ENCODE data around the gene RNF34.

GRCh38 chr12:121423253-121423652 lies 23.3 kb downstream of the RNF34 start:
- TF ChIP-seq CTCF (IDR thresholded peaks at IDR 0.05) (no peak), POLR2A (IDR thresholded peaks at IDR 0.05) (no peak)

All from Peyer's patch (tissue), 4 donors.